Keratinocyte (primary cell): Measurements from ENCODE around the gene ZNF92. TPM values are rescaled to one million over a fixed set of nuclear protein-coding genes. Genes with fewer than 3 reads are reported as not detected.

Experiments used
- DNase-seq: peaks from one replicate; pipeline ENCODE4 v3.0.0-alpha.2; 2011; ENCODE audit warnings: low read depth, missing footprints, low spot score
- FAIRE-seq: peaks from 2 replicates; lab custom pipeline; 2011; peaks lifted over from hg19 to GRCh38; lab: Jason Lieb, UNC
- H2AFZ ChIP-seq: 2 replicates; pipeline ENCODE4 v1.6.0; 2012; ENCODE audit warnings: low read length, control low read depth, inconsistent platforms; ENCODE audit not compliant: control insufficient read depth
- H3K27ac ChIP-seq: 2 replicates; pipeline ENCODE4 v1.5.1; 2011; ENCODE audit warnings: low read length; ENCODE audit not compliant: control insufficient read depth, insufficient read depth
- H3K27me3 ChIP-seq: 3 replicates; pipeline ENCODE4 v1.6.0; 2011; ENCODE audit warnings: low read length; ENCODE audit not compliant: control insufficient read depth, insufficient read depth; ENCODE audit errors: extremely low read depth
- H3K36me3 ChIP-seq, 2 experiments: 2 replicates in 1 of 2; 3 replicates in 1 of 2; pipeline ENCODE4 v1.5.1; 2011; ENCODE audit warnings: low read length in 2 of 2, mild to moderate bottlenecking in 1 of 2; ENCODE audit not compliant: control insufficient read depth in 2 of 2, insufficient read depth in 2 of 2; ENCODE audit errors: extremely low read depth in 1 of 2
- H3K4me1 ChIP-seq: 3 replicates; pipeline ENCODE4 v1.5.1; 2011; ENCODE audit warnings: low read length; ENCODE audit not compliant: control insufficient read depth, insufficient read depth; ENCODE audit errors: extremely low read depth
- H3K4me2 ChIP-seq: 3 replicates; pipeline ENCODE4 v1.6.0; 2011; ENCODE audit warnings: low read depth, low read length; ENCODE audit not compliant: control insufficient read depth, insufficient read depth; ENCODE audit errors: extremely low read depth
- H3K4me3 ChIP-seq, 3 experiments: fragments of 200-600 bp in 1 of 3; sonication (generic) in 1 of 3; 2 replicates in 2 of 3; 3 replicates in 1 of 3; pipeline ENCODE4 v1.5.1; 2011 to 2016; ENCODE audit warnings: low read length in 3 of 3, mild to moderate bottlenecking in 3 of 3, control low read depth in 2 of 3, inconsistent platforms in 1 of 3, low read depth in 1 of 3, mixed read lengths in 1 of 3, mixed run types in 1 of 3, moderate library complexity in 1 of 3; ENCODE audit not compliant: control insufficient read depth in 2 of 3, insufficient read depth in 2 of 3; ENCODE audit errors: extremely low read depth in 1 of 3
- H3K79me2 ChIP-seq: 2 replicates; pipeline ENCODE4 v1.6.0; 2012; ENCODE audit warnings: low read length; ENCODE audit not compliant: control insufficient read depth, insufficient read depth
- H3K9ac ChIP-seq: 3 replicates; pipeline ENCODE4 v1.6.0; 2011; ENCODE audit warnings: low read length; ENCODE audit not compliant: control insufficient read depth, insufficient read depth; ENCODE audit errors: extremely low read depth
- H3K9me1 ChIP-seq: 3 replicates; pipeline ENCODE4 v1.6.0; 2011; ENCODE audit warnings: low read length; ENCODE audit not compliant: control insufficient read depth, insufficient read depth; ENCODE audit errors: extremely low read depth
- H3K9me3 ChIP-seq: 2 replicates; pipeline ENCODE4 v1.5.1; 2012; ENCODE audit warnings: low read depth, low read length; ENCODE audit not compliant: control insufficient read depth
- H4K20me1 ChIP-seq: 3 replicates; pipeline ENCODE4 v1.6.0; 2011; ENCODE audit warnings: low read length; ENCODE audit not compliant: control insufficient read depth, insufficient read depth; ENCODE audit errors: extremely low read depth
- CTCF ChIP-seq, 3 experiments: IDR thresholded peaks in 1 of 3; conservative IDR thresholded peaks in 1 of 3; optimal IDR thresholded peaks in 1 of 3; 2 replicates in 2 of 3; 3 replicates in 1 of 3; pipeline versions ENCODE3 to v1.5.1; 2011; ENCODE audit warnings: low read length in 3 of 3, mild to moderate bottlenecking in 3 of 3, moderate library complexity in 2 of 3, control low read depth in 1 of 3, inconsistent platforms in 1 of 3; ENCODE audit not compliant: insufficient read depth in 2 of 3; ENCODE audit errors: extremely low read depth in 1 of 3
- EZH2 ChIP-seq: IDR thresholded peaks from one replicate; pipeline ENCODE4 v1.6.1; 2012; ENCODE audit warnings: inconsistent platforms, mild to moderate bottlenecking, low read length, moderate library complexity
- dilution Hi-C: fragments of 300-500 bp; cut with MboI; formaldehyde crosslinking; loops from one replicate; pipeline ENCODE4 v1.7.0; 2020; ENCODE audit warnings: low sequenced_read_pairs; ENCODE audit not compliant: extremely low pct_ligation_motif_present
- polyA plus RNA-seq, 5 experiments: library from polyadenylated mRNA; depleted of rRNA in 3 of 5; stranded (reverse) in 3 of 5; stranded (forward) in 1 of 5; unstranded in 1 of 5; fragments of >200 nt; gene quantifications; 1 replicate in 1 of 5; 2 replicates in 3 of 5; 3 replicates in 1 of 5; pipeline versions ENCODE4 v1.2.1 to v1.2.3, GENCODE V29; 2011 to 2012; ENCODE audit warnings: missing spikeins in 2 of 5, low read depth in 1 of 5, low replicate concordance in 1 of 5

ZNF92 gene
- polyA plus RNA-seq, 1 donor (not counting 4 experiments of a cell fraction or from before 2014, with no cell fraction given) = 3.3 TPM

GRCh38 chr7:65444205-65444842 lies 70.7 kb downstream of the ZNF92 start:
- Histone ChIP-seq H3K27ac (no peak overlapping the region), H3K9me1 (no peaks in the 10 kb centered on the region), H3K36me3 (no peaks in the 10 kb centered on the region), H3K4me2 (no peak overlapping the region), H3K9me3 (no peaks in the 10 kb centered on the region), H3K4me3 (no peak overlapping the region), H3K4me1 (peaks cover 28% of the 10 kb centered on the region), H3K79me2 (no peaks in the 10 kb centered on the region), H4K20me1 (no peaks in the 10 kb centered on the region), H2AFZ (no peak overlapping the region), H3K9ac (no peak overlapping the region), H3K27me3 (no peaks in the 10 kb centered on the region)
- dilution Hi-C loops = no loop called here
- no peak for TF ChIP-seq EZH2
- TF ChIP-seq CTCF (optimal IDR thresholded peaks at IDR 0.05 in 1 of 3, IDR thresholded peaks at IDR 0.05 in 1 of 3, conservative IDR thresholded peaks at IDR 0.05 in 1 of 3; ENCODE audit: extremely low read depth in 1 of 3, insufficient read depth in 2 of 3, low read length in 3 of 3) = no peak
- FAIRE-seq = peak; percentile 65
- DNase-seq = no peak

GRCh38 chr7:65444899-65445823 lies 71.5 kb downstream of the ZNF92 start:
- H3K27ac ChIP-seq = no peak overlapping the region
- no peaks in the 10 kb centered on the region for H3K27me3 ChIP-seq
- no peak overlapping the region for H3K4me3 ChIP-seq
- no peaks in the 10 kb centered on the region for H3K36me3 ChIP-seq
- FAIRE-seq = no peak
- H3K9me1 ChIP-seq = no peaks in the 10 kb centered on the region
- no peak overlapping the region for H2AFZ ChIP-seq
- no peak for DNase-seq
- H3K9ac ChIP-seq = no peak overlapping the region
- H3K4me1 ChIP-seq = peaks cover 25% of the 10 kb centered on the region
- H3K4me2 ChIP-seq = no peak overlapping the region
- TF ChIP-seq EZH2 (no peak), CTCF (optimal IDR thresholded peaks at IDR 0.05 in 1 of 3, IDR thresholded peaks at IDR 0.05 in 1 of 3, conservative IDR thresholded peaks at IDR 0.05 in 1 of 3; ENCODE audit: extremely low read depth in 1 of 3, insufficient read depth in 2 of 3, low read length in 3 of 3) (no peak)
- no peaks in the 10 kb centered on the region for H3K9me3 ChIP-seq
- no peaks in the 10 kb centered on the region for H4K20me1 ChIP-seq
- H3K79me2 ChIP-seq = no peaks in the 10 kb centered on the region
- dilution Hi-C loops = no loop called here
